Measurements from ENCODE around the gene PTPRK. TPM values are rescaled to one million over a fixed set of nuclear protein-coding genes. Genes with fewer than 3 reads are reported as not detected.

Gene PTPRK
- total and polyA plus RNA-seq, 10 of the 15 experiments (the other 5 are each of a cell fraction or from before 2014, with no cell fraction given): 0.23 to 1.9 (median 0.55) TPM

DNA sequence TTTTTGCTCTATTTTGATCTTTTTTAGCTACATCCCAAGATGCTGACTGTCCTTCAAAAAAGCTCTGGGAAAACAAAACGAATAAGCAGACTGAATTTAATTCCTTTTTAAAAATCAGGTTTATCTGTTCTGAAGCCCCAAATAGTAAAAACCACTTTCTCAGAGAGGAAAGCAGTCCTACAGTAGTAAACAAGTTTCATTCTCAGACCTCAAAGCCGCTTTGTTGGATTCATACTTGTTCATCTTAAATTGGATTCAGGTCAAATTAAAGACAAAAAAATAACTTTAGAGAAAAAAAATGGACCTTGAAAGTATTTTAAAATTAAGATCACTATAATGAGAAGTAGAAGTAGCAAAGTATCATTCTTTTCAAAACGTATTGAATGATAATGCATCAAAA is 523.5 kb downstream of the PTPRK start:
- WGBS (ENCODE audit: insufficient coverage, insufficient replicate concordance, low lambda C conversion rate, missing lambda C conversion rate): 13% methylated on average over 3 of the region's 3 CpGs
- no peak overlapping the region for H3K4me3 ChIP-seq
- FAIRE-seq: no peak
- SMC1A ChIA-PET (ENCODE audit: uncharacterized antibody, unreplicated experiment): no interaction called here
- no peaks in the 10 kb centered on the region for H3K79me2 ChIP-seq (ENCODE audit: control insufficient read depth, insufficient read depth, low read length)
- no peak for ATAC-seq
- BruUV-seq (replicated peaks): no TSS peak
- no peaks in the 10 kb centered on the region for H3K36me3 ChIP-seq (ENCODE audit: control insufficient read depth in 2 of 2, insufficient read depth in 2 of 2, low read length in 1 of 2)
- H2AFZ ChIP-seq (ENCODE audit: control insufficient read depth, low read depth, low read length): no peak overlapping the region
- no peak overlapping the region for H3K27ac ChIP-seq (ENCODE audit: control insufficient read depth, insufficient read depth)
- H4K20me1 ChIP-seq (ENCODE audit: control insufficient read depth, insufficient read depth): no peaks in the 10 kb centered on the region
- TF ChIP-seq NKRF (conservative IDR thresholded peaks at IDR 0.05): no peak
- no peak for TF ChIP-seq KDM1A (IDR thresholded peaks at IDR 0.05; ENCODE audit: borderline replicate concordance)
- no peak for TF ChIP-seq CHD2 (IDR thresholded peaks at IDR 0.05; ENCODE audit: borderline replicate concordance, low read depth, low read length)
- TF ChIP-seq SMAD1 (IDR thresholded peaks at IDR 0.05; ENCODE audit: low read depth, partially characterized antibody): no peak
- TF ChIP-seq EZH2 (IDR thresholded peaks at IDR 0.05; ENCODE audit: borderline replicate concordance, control insufficient read depth, low read depth, low read length): no peak
- no peak for TF ChIP-seq EP300 (IDR thresholded peaks at IDR 0.05; ENCODE audit: borderline replicate concordance in 1 of 2, control insufficient read depth in 1 of 2, low read depth in 2 of 2, low read length in 2 of 2)
- TF ChIP-seq BRCA1 (IDR thresholded peaks at IDR 0.05; ENCODE audit: low read depth, low read length): no peak
- TF ChIP-seq TAF1 (IDR thresholded peaks at IDR 0.05; ENCODE audit: borderline replicate concordance, low read depth, low read length): no peak
- H3K9ac ChIP-seq (ENCODE audit: control insufficient read depth, insufficient read depth, low read length): no peak overlapping the region
- no peaks in the 10 kb centered on the region for H3K4me1 ChIP-seq (ENCODE audit: control insufficient read depth, insufficient read depth, low read length)
- RAD21 ChIA-PET (ENCODE audit: unreplicated experiment): interaction anchor here (1.8 kb wide), 1 partner anchor 142 kb away, joined by 4 read pairs; no protein-coding TSS in a partner anchor
- CTCF ChIA-PET: no interaction called here
- POLR2A ChIA-PET: no interaction called here
- no peak for DNase-seq (ENCODE audit: low read depth, low spot score)
- intact Hi-C loops (cut with micrococcal nuclease; ENCODE audit: unreplicated experiment): no loop called here
- in situ Hi-C loops (cut with MboI): no loop called here
- H3K4me2 ChIP-seq (ENCODE audit: control insufficient read depth, insufficient read depth): no peak overlapping the region
- H3K9me3 ChIP-seq (replicated peaks; ENCODE audit: control insufficient read depth, insufficient read depth, low read length): no peaks in the 10 kb centered on the region
- H3K27me3 ChIP-seq (replicated peaks in 1 of 2; ENCODE audit: control insufficient read depth in 2 of 2, insufficient read depth in 2 of 2, low read length in 1 of 2): no peaks in the 10 kb centered on the region

Measured in GM12878 (cell line).